DOHH2 (cell line): Measurements from ENCODE around the gene SIGLEC6.

Experiments
- EZH2phosphoT487 ChIP-seq: fragments of 200-600 bp; sonication (generic); IDR thresholded peaks from 2 replicates; pipeline ENCODE4 v1.6.1; 2017; ENCODE audit warnings: borderline replicate concordance, mild to moderate bottlenecking, antibody characterized with exemption, low read length, moderate library complexity, mixed read lengths
- TF ChIP-seq, protein P1 (sequence below): fragments of 200-600 bp; sonication (generic); IDR thresholded peaks from one replicate; pipeline ENCODE4 v1.5.1; 2014; ENCODE audit warnings: antibody characterized with exemption, mild to moderate bottlenecking, low read depth, low read length; ENCODE audit not compliant: poor library complexity, severe bottlenecking

DNA sequence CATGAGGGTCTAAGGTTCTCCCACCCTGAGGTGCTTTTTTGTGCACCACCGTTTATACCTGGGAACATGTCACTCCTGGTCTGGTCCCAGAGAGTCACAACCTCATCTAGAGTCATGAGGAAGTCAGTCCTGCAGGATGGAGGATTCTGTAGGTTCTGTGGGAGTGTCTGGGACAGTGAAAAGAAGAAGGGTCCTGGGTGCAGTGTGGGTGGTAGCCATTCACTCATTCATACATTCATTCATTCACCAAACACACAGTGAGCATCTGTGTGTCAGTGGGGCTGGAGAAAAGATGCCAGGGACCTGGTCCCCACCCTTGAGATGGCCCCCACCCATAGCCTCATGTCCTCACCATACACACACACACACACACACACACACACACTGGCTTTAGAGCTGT, 61.8 kb downstream of the SIGLEC6 start:
- TF ChIP-seq, protein P1, sequence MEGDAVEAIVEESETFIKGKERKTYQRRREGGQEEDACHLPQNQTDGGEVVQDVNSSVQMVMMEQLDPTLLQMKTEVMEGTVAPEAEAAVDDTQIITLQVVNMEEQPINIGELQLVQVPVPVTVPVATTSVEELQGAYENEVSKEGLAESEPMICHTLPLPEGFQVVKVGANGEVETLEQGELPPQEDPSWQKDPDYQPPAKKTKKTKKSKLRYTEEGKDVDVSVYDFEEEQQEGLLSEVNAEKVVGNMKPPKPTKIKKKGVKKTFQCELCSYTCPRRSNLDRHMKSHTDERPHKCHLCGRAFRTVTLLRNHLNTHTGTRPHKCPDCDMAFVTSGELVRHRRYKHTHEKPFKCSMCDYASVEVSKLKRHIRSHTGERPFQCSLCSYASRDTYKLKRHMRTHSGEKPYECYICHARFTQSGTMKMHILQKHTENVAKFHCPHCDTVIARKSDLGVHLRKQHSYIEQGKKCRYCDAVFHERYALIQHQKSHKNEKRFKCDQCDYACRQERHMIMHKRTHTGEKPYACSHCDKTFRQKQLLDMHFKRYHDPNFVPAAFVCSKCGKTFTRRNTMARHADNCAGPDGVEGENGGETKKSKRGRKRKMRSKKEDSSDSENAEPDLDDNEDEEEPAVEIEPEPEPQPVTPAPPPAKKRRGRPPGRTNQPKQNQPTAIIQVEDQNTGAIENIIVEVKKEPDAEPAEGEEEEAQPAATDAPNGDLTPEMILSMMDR, result no peak
- TF ChIP-seq EZH2phosphoT487, result no peak
